Activated naive CD8-positive, alpha-beta T cell treated with anti-CD3 and anti-CD28 coated beads, Interleukin-2, amount 50 U/mL, for 16 hours (primary cell): ENCODE measurements around the gene IFI27L2.
A peak's percentile ranks its signal among the peaks of the same experiment; 100 is the strongest.

Experiments
- DNase-seq: peaks from one replicate; pipeline ENCODE4 v3.0.0-alpha.2; 2020; ENCODE audit warnings: low read depth, low spot score

IFI27L2 gene

GRCh38 chr14:94101748-94102147 is 27.7 kb downstream of the IFI27L2 start:
- no peak for DNase-seq

DNA sequence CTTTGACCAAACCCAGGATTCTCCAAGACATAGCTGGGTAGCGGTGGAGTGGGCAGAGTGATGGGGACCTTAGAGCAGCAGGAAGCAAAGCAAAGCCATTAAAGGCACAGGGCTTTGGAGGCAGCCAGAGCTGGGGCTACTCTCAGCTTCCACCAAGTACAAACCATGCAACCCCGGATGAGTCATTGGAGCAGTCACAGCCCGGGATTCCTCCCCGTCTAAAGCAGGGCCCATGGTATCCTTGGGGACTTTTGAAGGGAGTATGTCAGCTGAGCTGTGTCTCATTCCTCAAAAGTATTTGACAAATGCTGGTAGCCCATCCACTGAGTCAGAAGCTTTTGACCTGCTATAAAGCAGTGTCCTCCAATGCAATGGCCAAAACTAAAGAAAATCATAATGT is 28.6 kb downstream of the IFI27L2 start:
- DNase-seq: no peak

DNA sequence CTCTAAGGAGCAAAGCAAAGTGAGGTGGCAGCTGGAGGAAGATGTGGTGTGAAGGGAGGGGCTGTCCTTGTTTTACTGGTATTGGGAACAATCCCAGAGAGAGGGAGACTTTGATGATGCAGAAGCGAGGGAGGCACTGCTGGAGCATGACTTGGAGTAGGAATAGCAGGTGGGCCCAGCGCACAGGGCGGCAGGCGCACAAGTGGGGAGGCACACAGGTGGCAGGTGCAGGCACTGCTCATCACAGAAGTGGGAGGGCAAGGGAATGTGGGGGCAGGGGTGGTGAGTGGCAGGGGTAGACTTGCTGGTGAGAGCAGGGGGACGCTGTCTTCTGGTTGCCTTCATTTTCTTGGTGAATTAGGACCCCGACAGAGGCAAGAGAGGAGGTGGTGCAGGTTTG is 30.4 kb downstream of the IFI27L2 start:
- DNase-seq: no peak

DNA sequence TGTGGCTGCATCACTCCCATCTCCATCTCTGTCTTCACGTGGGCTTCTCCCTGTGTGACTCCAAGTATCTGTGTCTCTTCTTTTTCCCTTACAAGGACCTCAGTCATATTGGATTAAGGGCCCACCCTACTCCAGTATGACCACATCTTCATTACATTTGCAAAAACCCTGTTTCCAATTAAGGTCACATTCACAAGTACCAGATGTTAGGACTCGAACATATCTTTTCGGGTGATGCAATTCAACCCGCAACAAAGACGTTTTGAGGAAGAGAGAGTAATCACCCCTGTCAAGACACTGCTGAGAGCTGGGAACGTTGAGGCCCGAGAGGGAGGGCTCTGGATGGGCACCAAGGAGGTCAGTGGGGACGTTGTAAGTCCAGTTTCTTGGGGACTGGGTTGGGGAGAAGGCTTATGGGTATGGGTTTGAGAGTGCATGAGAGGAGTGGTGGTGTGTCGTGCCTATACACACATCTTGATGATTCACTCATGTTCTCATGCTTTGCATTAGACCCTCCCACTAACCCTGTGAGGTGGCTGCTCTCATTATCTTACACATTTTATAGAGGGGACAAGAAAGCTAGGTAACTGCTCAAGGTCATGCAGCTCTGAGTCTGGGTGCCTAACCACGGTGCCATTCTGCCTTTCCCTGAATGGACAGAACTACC is 30.9 kb downstream of the IFI27L2 start:
- no peak for DNase-seq

DNA sequence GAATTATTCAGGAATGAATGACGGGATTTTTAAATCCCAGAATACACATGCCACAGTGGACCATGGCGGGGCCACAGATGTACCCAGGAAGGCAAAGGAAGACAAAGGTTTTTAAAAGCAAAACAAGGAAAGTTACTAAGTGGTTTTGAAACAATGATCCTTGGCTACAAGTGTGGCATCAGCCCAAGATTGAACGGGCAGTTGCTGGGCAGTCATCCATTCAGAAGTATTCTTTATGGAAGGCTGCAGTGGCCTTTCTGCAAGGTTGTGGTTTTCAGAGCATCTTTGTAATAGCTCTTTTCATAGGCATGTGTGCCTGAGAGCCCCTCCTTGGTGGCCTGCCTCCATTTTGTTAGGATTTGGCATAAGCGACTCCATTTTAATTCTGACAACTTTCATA is 32.3 kb downstream of the IFI27L2 start:
- no peak for DNase-seq

DNA sequence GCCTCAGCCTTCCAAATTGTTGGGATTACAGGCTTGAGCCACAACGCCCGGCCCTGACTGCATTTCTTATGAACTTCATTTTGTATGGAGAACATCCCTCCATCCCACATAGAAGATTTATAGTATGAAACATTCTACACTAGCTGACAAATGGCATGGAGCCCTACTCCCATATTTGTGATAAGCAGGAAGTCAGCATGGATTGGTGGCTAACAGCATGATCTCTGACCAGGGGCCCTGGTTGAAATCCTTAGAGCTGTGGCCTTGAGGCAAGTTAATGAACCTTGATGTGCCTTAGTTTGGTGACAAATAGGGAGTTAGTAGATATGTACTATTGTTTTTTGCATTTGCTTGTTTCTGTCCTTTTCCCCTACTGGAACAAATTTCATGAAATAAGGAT is 36.0 kb downstream of the IFI27L2 start:
- DNase-seq: no peak

DNA sequence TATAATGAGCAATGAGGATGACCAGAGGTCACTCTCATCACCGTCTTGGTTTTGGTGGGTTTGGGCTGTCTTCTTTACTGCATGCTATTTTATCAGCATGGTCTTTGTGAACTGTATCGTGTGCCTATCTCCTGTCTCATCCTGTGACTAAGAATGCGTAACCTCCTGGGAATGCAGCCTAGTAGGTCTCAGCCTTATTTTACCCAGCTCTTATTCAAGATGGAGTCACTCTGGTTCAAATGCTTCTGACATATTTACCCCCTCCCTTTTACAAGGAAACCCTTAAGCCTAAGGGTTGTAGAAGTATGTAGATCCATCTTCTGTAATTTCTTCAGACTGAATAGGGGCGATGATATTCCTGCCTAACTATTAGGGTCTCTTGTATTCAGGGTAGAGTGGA is 39.9 kb downstream of the IFI27L2 start:
- DNase-seq: no peak

- DNase-seq: no peak
These were observed 40.9 kb downstream of the IFI27L2 start for GRCh38 chr14:94088516-94088915.

DNA sequence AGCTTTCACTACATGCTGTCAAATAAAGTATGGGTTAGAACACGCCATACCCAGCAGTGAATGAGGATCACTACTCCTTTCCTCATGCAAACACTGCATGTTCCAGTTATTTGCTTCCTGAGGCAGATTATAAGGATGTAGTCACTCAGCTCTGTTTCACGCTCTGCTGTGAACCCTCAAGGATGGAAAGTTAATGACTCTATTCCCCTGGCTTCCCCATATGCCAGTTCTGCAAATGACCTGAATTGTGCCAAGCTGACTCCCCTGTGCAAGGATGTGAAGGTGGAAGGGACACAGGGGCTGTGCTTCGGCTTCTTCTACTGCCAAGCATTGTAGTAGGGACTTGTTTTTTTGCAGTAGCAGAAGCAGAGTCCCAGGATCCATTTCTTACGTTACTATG is 41.5 kb downstream of the IFI27L2 start:
- DNase-seq: no peak

DNA sequence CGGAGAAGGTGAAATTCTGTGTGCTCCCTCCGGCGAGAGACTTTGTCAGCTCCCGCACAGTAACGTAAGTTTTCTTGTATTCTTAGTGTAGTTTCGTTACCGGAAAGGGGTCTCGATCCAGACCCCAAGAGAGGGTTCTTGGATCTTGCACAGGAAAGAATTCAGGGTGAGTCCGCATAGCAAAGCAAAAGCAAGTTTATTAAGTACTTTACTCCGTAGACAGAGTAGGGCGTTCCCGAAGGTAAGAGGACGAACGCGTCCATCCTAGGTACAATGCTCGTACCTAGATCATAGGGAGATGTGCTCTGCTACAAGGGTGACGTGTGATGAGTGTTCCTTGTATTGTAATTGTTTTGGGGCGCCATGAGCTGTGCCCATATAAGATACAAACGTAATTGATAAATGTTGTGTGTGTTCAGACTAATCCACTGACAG is 48.0 kb downstream of the IFI27L2 start:
- DNase-seq: no peak

GRCh38 chr14:94080621-94081385 is 48.6 kb downstream of the IFI27L2 start, which contains the start of the genes DDX24 and IFI27L1:
DDX24 (minus strand) TSS chr14:94081202; CDS start chr14:94079742, 1,460 bp downstream.
IFI27L1 (plus strand) TSS chr14:94081310; CDS start chr14:94096938, 15,628 bp downstream.
- DNase-seq: peak; percentile 93

GRCh38 chr14:94079891-94080620 is 49.3 kb downstream of the IFI27L2 start:
- no peak for DNase-seq

DNA sequence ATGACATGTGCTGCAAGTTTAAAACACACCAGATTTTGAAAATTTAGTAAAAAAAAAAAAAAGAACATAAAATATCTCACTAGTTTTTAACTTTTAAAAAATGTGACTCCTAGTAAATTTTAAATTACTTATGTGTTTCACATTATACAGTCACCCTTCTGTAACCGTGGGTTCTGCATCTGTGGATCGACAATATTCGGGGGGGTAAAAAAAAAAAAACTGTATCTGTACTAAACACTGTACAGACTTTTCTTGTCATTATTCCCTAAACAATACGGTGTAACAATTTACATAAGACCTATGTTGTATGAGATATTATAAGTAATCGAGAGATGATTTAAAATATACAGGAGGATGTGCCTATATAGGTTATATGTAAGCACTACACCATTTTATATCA is 51.6 kb downstream of the IFI27L2 start:
- no peak for DNase-seq
